Thyroid gland (tissue), 4 donors: ENCODE data around the gene ZNF280A. TPM values are rescaled to one million over a fixed set of nuclear protein-coding genes. Genes with fewer than 3 reads are reported as not detected.

Experiments used
- DNase-seq, 2 donors: peaks; one replicate each; pipeline ENCODE4 v3.0.0-alpha.2; 2019
- H3K27ac ChIP-seq, 3 donors: fragments of 200-600 bp; sonication (generic); 1 replicate in 2 of 3; 2 replicates in 1 of 3; pipeline ENCODE4 v1.5.1; 2016 to 2019; ENCODE audit warnings: mild to moderate bottlenecking in 1 of 3, moderate library complexity in 1 of 3
- H3K27me3 ChIP-seq: fragments of 200-600 bp; sonication (generic); one replicate; pipeline ENCODE4 v1.5.1; 2019
- H3K36me3 ChIP-seq, 2 donors: fragments of 200-600 bp; sonication (generic); one replicate each; pipeline ENCODE4 v1.5.1; 2016 to 2019
- H3K4me1 ChIP-seq, 2 donors: fragments of 200-600 bp; sonication (generic); one replicate each; pipeline ENCODE4 v1.5.1; 2017 to 2019
- H3K4me3 ChIP-seq, 3 donors: fragments of 200-600 bp; sonication (generic); replicated peaks in 1 of 3; 1 replicate in 2 of 3; 2 replicates in 1 of 3; pipeline ENCODE4 v1.5.1; 2016; ENCODE audit warnings: mild to moderate bottlenecking in 1 of 3
- H3K9me3 ChIP-seq: fragments of 200-600 bp; sonication (generic); one replicate; pipeline ENCODE4 v1.5.1; 2017
- POLR2A ChIP-seq, 2 donors: fragments of 450-650 bp; IDR thresholded peaks; one replicate each; pipeline ENCODE4 v1.6.1; 2017; ENCODE audit warnings: antibody characterized with exemption in 2 of 2, mild to moderate bottlenecking in 2 of 2, moderate library complexity in 1 of 2
- WGBS, 2 donors: methylation state at CpG; one replicate each; pipeline ENCODE4 v1.1.5; 2017; 5-methylcytosine and 5-hydroxymethylcytosine counted together
- intact Hi-C: fragments of 100-400 bp; cut with DNase I; formaldehyde crosslinking; loops from one replicate; pipeline ENCODE4 v1.15.1; 2023
- total RNA-seq, 4 donors: library from RNA; depleted of rRNA; stranded (reverse); fragments of >200 nt; gene quantifications; one replicate each; pipeline ENCODE4 v1.2.3, GENCODE V29; 2016
- TF ChIP-seq, protein P1 (sequence below), 6 experiments: fragments of 200-600 bp in 3 of 6; fragments of 450-650 bp in 3 of 6; sonication (generic) in 3 of 6; IDR thresholded peaks; one replicate each; pipeline ENCODE4 v1.5.1; 2016 to 2019; ENCODE audit warnings: antibody characterized with exemption in 6 of 6, mild to moderate bottlenecking in 2 of 6, inconsistent platforms in 1 of 6, moderate library complexity in 1 of 6

Gene ZNF280A, protein sequence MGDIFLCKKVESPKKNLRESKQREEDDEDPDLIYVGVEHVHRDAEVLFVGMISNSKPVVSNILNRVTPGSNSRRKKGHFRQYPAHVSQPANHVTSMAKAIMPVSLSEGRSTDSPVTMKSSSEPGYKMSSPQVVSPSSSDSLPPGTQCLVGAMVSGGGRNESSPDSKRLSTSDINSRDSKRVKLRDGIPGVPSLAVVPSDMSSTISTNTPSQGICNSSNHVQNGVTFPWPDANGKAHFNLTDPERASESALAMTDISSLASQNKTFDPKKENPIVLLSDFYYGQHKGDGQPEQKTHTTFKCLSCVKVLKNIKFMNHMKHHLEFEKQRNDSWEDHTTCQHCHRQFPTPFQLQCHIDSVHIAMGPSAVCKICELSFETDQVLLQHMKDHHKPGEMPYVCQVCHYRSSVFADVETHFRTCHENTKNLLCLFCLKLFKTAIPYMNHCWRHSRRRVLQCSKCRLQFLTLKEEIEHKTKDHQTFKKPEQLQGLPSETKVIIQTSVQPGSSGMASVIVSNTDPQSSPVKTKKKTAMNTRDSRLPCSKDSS
- not detected for total RNA-seq

DNA sequence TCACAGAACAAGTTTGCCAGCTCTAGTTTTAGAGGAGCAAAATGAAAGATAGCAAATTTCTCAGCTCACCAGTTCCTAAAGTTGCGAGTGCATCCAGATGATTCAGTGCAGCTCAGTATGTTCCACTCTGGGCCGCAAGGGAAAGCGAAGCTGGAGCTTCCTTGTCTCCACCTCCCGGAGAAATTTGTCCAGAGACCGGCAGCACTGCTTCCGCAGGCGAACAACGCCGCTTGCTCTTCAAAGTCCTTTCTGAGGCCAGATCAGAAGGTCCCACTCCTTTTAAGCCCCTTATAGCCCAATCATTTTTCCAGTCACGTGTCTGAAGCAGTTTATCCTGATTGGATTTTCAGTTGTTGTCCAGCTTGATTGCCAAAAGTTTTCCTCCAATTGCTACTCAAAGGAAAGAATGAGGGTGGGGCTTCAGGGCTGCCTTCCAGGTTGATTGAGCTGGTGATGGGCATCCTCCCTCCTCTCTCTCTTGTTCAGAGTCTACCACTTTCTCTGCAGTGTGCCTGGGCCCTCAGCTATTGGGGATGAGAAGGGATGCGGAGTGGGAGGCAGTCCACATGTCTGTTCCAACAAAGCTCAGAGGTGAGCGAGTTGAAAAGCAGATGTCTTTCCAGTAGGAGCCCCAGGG is at the start of gene ZNF280A:
Gene ZNF280A (minus strand): TSS at position 251 of the 637 bp plus-strand sequence. CDS start 4,640 bp downstream, outside the sequence.
- no peak within 1 kb of the TSS for H3K27ac ChIP-seq
- H3K4me3 ChIP-seq, result no peak within 1 kb of the TSS
- TF ChIP-seq, protein P1, sequence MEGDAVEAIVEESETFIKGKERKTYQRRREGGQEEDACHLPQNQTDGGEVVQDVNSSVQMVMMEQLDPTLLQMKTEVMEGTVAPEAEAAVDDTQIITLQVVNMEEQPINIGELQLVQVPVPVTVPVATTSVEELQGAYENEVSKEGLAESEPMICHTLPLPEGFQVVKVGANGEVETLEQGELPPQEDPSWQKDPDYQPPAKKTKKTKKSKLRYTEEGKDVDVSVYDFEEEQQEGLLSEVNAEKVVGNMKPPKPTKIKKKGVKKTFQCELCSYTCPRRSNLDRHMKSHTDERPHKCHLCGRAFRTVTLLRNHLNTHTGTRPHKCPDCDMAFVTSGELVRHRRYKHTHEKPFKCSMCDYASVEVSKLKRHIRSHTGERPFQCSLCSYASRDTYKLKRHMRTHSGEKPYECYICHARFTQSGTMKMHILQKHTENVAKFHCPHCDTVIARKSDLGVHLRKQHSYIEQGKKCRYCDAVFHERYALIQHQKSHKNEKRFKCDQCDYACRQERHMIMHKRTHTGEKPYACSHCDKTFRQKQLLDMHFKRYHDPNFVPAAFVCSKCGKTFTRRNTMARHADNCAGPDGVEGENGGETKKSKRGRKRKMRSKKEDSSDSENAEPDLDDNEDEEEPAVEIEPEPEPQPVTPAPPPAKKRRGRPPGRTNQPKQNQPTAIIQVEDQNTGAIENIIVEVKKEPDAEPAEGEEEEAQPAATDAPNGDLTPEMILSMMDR (IDR thresholded peaks at IDR 0.05), result peak in 1 of 6 experiments; percentile 10
- no peak for TF ChIP-seq POLR2A (IDR thresholded peaks at IDR 0.05)
- WGBS, 2 donors, result 71 to 73% methylated on average over 12 of the region's 12 CpGs
- intact Hi-C loops, result no loop called here
- DNase-seq, result peak in 1 of 2 donors; percentile 3
- H3K4me1 ChIP-seq, result no peaks in the 10 kb centered on the region
- H3K27me3 ChIP-seq, result no peaks in the 10 kb centered on the region
- H3K9me3 ChIP-seq, result no peaks in the 10 kb centered on the region
- H3K36me3 ChIP-seq, result no peaks in the 10 kb centered on the region

DNA sequence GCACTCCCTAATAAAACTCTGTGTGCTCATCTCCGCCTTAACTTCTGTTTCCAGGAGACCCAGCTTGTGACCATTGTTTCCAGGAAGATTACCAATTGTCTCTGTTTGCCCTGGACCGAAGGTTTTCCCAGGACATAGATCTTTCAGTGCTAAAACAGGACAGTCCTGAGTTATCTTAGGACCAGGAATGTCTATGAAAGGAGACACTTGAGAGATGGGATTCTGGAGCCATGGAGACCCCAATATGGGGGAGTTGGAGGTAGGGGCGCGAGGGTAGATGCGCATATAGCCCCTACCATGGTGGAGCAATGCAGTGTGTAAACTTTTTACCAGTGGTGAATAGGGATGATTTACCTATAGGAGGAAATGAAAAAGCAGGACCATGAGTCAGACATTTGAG is 49.1 kb upstream of the ZNF280A start:
- TF ChIP-seq, protein P1 (IDR thresholded peaks at IDR 0.05), result no peak
- no peak for TF ChIP-seq POLR2A (IDR thresholded peaks at IDR 0.05)
- 78 to 90% methylated on average over 5 of the region's 5 CpGs for WGBS, 2 donors
- intact Hi-C loops, result no loop called here

DNA sequence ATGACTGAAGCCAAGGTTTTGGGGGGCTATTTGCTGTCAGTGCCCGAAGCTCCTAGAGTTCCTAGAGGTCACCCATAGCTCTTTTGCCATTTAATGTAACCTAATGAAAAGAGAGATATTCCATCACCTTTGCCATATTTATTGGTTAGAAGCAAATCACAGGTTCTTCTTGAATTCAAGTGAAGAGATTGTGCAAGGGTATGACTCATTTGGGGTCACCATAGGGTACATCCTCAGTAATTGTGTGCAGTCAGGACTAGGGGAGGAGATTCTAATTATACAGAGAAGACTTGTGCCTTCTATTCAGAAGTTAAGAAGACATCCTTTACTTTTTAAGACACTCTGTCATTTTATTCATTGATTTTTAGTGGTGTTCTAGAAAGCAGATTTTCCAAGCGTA is 45.9 kb upstream of the ZNF280A start:
- Histone ChIP-seq H3K9me3 (no peaks in the 10 kb centered on the region), H3K4me3 (no peak overlapping the region), H3K36me3 (no peaks in the 10 kb centered on the region), H3K4me1 (no peaks in the 10 kb centered on the region), H3K27me3 (no peaks in the 10 kb centered on the region), H3K27ac (no peak overlapping the region)
- intact Hi-C loops, result no loop called here
- no peak for DNase-seq
- no peak for TF ChIP-seq POLR2A (IDR thresholded peaks at IDR 0.05)
- TF ChIP-seq, protein P1 (IDR thresholded peaks at IDR 0.05), result no peak
- WGBS, 2 donors, result 91 to 97% methylated on average over 2 of the region's 2 CpGs

More for the DNA sequence above, 49.1 kb upstream of the ZNF280A start:
- H3K27ac ChIP-seq, result no peak overlapping the region
- DNase-seq, result no peak
- no peaks in the 10 kb centered on the region for H3K27me3 ChIP-seq
- no peaks in the 10 kb centered on the region for H3K4me1 ChIP-seq
- H3K36me3 ChIP-seq, result no peaks in the 10 kb centered on the region
- H3K9me3 ChIP-seq, result no peaks in the 10 kb centered on the region
- no peak overlapping the region for H3K4me3 ChIP-seq

- Histone ChIP-seq H3K4me3 (no peak within 1 kb of the TSS), H3K9me3 (no peaks in the 10 kb centered on the region), H3K4me1 (no peaks in the 10 kb centered on the region), H3K36me3 (no peaks in the 10 kb centered on the region), H3K27me3 (no peaks in the 10 kb centered on the region), H3K27ac (no peak within 1 kb of the TSS)
- DNase-seq, result peak; percentile 11 to 29
- TF ChIP-seq, protein P1 (IDR thresholded peaks at IDR 0.05), result peak in 1 of 6 experiments; percentile 44
- TF ChIP-seq POLR2A (IDR thresholded peaks at IDR 0.05), result no peak
- intact Hi-C loops, result no loop called here
- WGBS, 2 donors, result 61 to 63% methylated on average over 31 to 32 of the region's 32 CpGs
These were observed 39.0 kb upstream of the ZNF280A start, which contains the start of gene PRAME for GRCh38 chr22:22558972-22559603. Gene PRAME (minus strand): TSS chr22:22559265. CDS start chr22:22556832, 2,433 bp downstream.
